Stomach (tissue), 9 donors: ENCODE data around the gene DPT. TPM values are rescaled to one million over a fixed set of nuclear protein-coding genes. Genes with fewer than 3 reads are reported as not detected.

Source experiments
- DNase-seq, 2 donors: peaks; one replicate each; pipeline versions ENCODE4 v3.0.0 to v3.0.0-alpha.2; 2013 to 2019
- H3K27ac ChIP-seq, 5 donors: fragments of 200-600 bp in 4 of 5; sonication (generic) in 4 of 5; one replicate each; pipeline ENCODE4 v1.5.1; 2013 to 2019; ENCODE audit warnings: mild to moderate bottlenecking in 1 of 5, moderate library complexity in 1 of 5
- H3K27me3 ChIP-seq, 3 donors: fragments of 200-600 bp; sonication (generic); one replicate each; pipeline ENCODE4 v1.5.1; 2017 to 2019; ENCODE audit warnings: mixed run types in 1 of 3
- H3K36me3 ChIP-seq, 4 donors: fragments of 200-600 bp; sonication (generic); 1 replicate in 3 of 4; 2 replicates in 1 of 4; pipeline ENCODE4 v1.5.1; 2016 to 2019
- H3K4me1 ChIP-seq, 4 donors: fragments of 200-600 bp; sonication (generic); one replicate each; pipeline ENCODE4 v1.5.1; 2016 to 2019
- H3K4me3 ChIP-seq, 4 donors: fragments of 200-600 bp; sonication (generic) in 3 of 4; one replicate each; pipeline ENCODE4 v1.5.1; 2016 to 2019; ENCODE audit warnings: mild to moderate bottlenecking in 1 of 4
- H3K9me3 ChIP-seq, 4 donors: fragments of 200-600 bp; sonication (generic); one replicate each; pipeline ENCODE4 v1.5.1; 2016 to 2019
- EP300 ChIP-seq: sonication (generic); formaldehyde crosslinking; IDR thresholded peaks from one replicate; pipeline ENCODE4 v1.6.1; 2017; ENCODE audit warnings: antibody characterized with exemption
- POLR2A ChIP-seq, 4 donors: fragments of 450-650 bp; IDR thresholded peaks; one replicate each; pipeline ENCODE4 v1.6.1; 2016; ENCODE audit warnings: antibody characterized with exemption in 4 of 4, control low read depth in 2 of 4, mild to moderate bottlenecking in 1 of 4, moderate library complexity in 1 of 4
- POLR2AphosphoS5 ChIP-seq, 3 donors: sonication (generic); formaldehyde crosslinking; IDR thresholded peaks; one replicate each; pipeline ENCODE4 v1.6.1; 2016; ENCODE audit warnings: antibody characterized with exemption in 3 of 3
- WGBS, 5 donors: extraction: QIAGEN DNeasy Blood & Tissue Kit in 3 of 5; methylation state at CpG; one replicate each; pipeline versions ENCODE4 v1.1.5 to v1.1.7; 2013 to 2018; 5-methylcytosine and 5-hydroxymethylcytosine counted together
- intact Hi-C: fragments of 100-400 bp; cut with DNase I; formaldehyde crosslinking; loops from one replicate; pipeline ENCODE4 v1.15.1; 2023; ENCODE audit warnings: low total_unique reads
- polyA plus RNA-seq, 3 donors: library from polyadenylated mRNA; stranded (reverse); fragments of 200-250 nt; gene quantifications; one replicate each; pipeline ENCODE4 v1.2.3, GENCODE V29; 2013
- total RNA-seq, 5 donors: library from RNA; depleted of rRNA; stranded (reverse); fragments of >200 nt; gene quantifications; one replicate each; pipeline versions ENCODE4 v1.1.0 to v1.2.3, GENCODE V29; 2014 to 2016
- TF ChIP-seq, protein P1 (sequence below), 7 experiments: fragments of 450-650 bp in 4 of 7; fragments of 200-600 bp in 3 of 7; sonication (generic) in 3 of 7; IDR thresholded peaks; one replicate each; pipeline ENCODE4 v1.5.1; 2016 to 2019; ENCODE audit warnings: antibody characterized with exemption in 7 of 7, control low read depth in 2 of 7, mild to moderate bottlenecking in 1 of 7
- donor health status: healthy with polysubstance abuse.
- donor health status: Bipolar disorder and iron deficiency.
- donor health status: healthy.

Gene DPT
- total and polyA plus RNA-seq, 8 donors, result 20.1 to 86.7 (median 47.1) TPM

DNA sequence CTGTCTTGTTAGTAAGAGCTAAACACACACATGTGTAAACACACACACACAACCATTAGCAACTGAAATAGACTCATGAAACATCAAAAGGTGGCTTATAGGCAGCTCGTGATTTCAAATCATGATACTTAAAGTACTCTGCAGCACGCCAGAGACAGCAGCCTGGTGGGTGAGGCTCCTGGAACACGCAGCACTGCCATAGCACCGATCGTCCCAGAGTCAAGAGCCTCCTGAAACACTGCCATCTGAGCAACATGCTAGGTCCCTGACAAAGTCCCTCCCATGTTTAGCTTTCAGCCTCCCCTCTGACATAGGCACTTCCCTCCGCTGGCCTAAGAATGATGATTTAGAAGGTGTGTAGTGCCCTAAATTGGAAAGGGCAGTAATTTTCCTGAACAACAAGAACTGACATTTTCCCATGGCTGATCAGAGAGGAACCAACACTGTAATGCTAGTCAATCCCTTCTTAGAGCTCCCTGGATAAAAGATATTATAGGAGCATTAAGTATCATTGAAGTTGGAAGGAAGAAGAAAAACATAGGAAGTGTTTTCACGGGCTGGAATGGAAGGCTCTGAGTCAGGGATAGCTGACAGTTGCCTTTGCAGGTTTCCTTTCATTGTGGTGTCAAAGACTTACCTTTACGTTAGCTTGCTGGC, 14.1 kb upstream of the DPT start:
- intact Hi-C loops, result no loop called here
- Histone ChIP-seq H3K27me3 (no peaks in the 10 kb centered on the region), H3K36me3 (no peaks in the 10 kb centered on the region), H3K27ac (no peak overlapping the region), H3K9me3 (no peaks in the 10 kb centered on the region), H3K4me3 (no peak overlapping the region), H3K4me1 (peaks cover 0 to 5% (median 2%) of the 10 kb centered on the region in 4 donors)
- no peak for DNase-seq
- 87 to 90% (median 89%) methylated on average over 8 of the region's 8 CpGs for WGBS, 5 donors
- no peak for TF ChIP-seq POLR2AphosphoS5 (IDR thresholded peaks at IDR 0.05)
- no peak for TF ChIP-seq EP300
- no peak for TF ChIP-seq POLR2A (IDR thresholded peaks at IDR 0.05)
- TF ChIP-seq, protein P1, sequence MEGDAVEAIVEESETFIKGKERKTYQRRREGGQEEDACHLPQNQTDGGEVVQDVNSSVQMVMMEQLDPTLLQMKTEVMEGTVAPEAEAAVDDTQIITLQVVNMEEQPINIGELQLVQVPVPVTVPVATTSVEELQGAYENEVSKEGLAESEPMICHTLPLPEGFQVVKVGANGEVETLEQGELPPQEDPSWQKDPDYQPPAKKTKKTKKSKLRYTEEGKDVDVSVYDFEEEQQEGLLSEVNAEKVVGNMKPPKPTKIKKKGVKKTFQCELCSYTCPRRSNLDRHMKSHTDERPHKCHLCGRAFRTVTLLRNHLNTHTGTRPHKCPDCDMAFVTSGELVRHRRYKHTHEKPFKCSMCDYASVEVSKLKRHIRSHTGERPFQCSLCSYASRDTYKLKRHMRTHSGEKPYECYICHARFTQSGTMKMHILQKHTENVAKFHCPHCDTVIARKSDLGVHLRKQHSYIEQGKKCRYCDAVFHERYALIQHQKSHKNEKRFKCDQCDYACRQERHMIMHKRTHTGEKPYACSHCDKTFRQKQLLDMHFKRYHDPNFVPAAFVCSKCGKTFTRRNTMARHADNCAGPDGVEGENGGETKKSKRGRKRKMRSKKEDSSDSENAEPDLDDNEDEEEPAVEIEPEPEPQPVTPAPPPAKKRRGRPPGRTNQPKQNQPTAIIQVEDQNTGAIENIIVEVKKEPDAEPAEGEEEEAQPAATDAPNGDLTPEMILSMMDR (IDR thresholded peaks at IDR 0.05), result no peak

GRCh38 chr1:168742386-168742785, 13.4 kb upstream of the DPT start:
- Histone ChIP-seq H3K36me3 (no peaks in the 10 kb centered on the region), H3K9me3 (no peaks in the 10 kb centered on the region), H3K27ac (no peak overlapping the region), H3K27me3 (no peaks in the 10 kb centered on the region), H3K4me1 (peaks cover 0 to 12% (median 5%) of the 10 kb centered on the region in 4 donors), H3K4me3 (no peak overlapping the region)
- DNase-seq, result no peak
- no peak for TF ChIP-seq EP300
- no peak for TF ChIP-seq POLR2AphosphoS5 (IDR thresholded peaks at IDR 0.05)
- no peak for TF ChIP-seq POLR2A (IDR thresholded peaks at IDR 0.05)
- TF ChIP-seq, protein P1 (IDR thresholded peaks at IDR 0.05), result no peak
- 79 to 90% (median 84%) methylated on average over 1 of the region's 1 CpG for WGBS, 5 donors
- intact Hi-C loops, result no loop called here

GRCh38 chr1:168739908-168740307, 10.9 kb upstream of the DPT start:
- Histone ChIP-seq H3K9me3 (no peaks in the 10 kb centered on the region), H3K27me3 (no peaks in the 10 kb centered on the region), H3K4me3 (no peak overlapping the region), H3K4me1 (peaks cover 0 to 31% (median 13%) of the 10 kb centered on the region in 4 donors), H3K27ac (no peak overlapping the region), H3K36me3 (no peaks in the 10 kb centered on the region)
- WGBS, 5 donors, result 91 to 99% (median 95%) methylated on average over 4 of the region's 4 CpGs
- no peak for DNase-seq
- TF ChIP-seq POLR2AphosphoS5 (IDR thresholded peaks at IDR 0.05) (no peak), EP300 (no peak)
- intact Hi-C loops, result no loop called here

- H3K36me3 ChIP-seq, result no peaks in the 10 kb centered on the region
- no peak for DNase-seq
- 68 to 95% (median 82%) methylated on average over 6 of the region's 6 CpGs for WGBS, 5 donors
- TF ChIP-seq POLR2AphosphoS5 (IDR thresholded peaks at IDR 0.05) (no peak), POLR2A (IDR thresholded peaks at IDR 0.05) (no peak), EP300 (no peak)
- TF ChIP-seq, protein P1 (IDR thresholded peaks at IDR 0.05), result no peak
- H3K4me1 ChIP-seq, result peaks cover 0 to 39% (median 13%) of the 10 kb centered on the region in 4 donors
- no peaks in the 10 kb centered on the region for H3K27me3 ChIP-seq
- H3K27ac ChIP-seq, result no peak overlapping the region
- H3K9me3 ChIP-seq, result no peaks in the 10 kb centered on the region
- no peak overlapping the region for H3K4me3 ChIP-seq
- intact Hi-C loops, result no loop called here
These were observed 7.5 kb upstream of the DPT start for GRCh38 chr1:168736520-168736919.

DNA sequence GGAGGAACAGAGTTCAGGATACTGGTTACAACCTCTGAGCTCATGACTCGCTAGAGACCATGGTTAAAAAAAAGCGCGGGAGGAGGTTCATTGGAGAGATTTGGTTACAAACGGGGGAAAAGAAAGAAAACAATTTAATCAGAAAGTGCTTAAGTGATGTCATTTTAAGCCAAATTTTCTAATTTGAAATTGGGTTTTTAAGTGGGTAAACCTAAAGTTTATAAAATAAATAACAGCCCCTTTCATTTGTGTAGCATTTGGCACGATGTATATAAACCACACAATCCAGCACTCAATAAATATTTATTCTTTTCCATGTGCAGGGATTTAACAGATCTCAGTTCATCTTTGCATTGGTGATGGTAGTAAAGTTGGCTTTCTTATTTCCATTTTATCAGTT, 7.0 kb upstream of the DPT start:
- DNase-seq, result no peak
- no peak for TF ChIP-seq POLR2A (IDR thresholded peaks at IDR 0.05)
- WGBS, 5 donors, result 42 to 68% (median 62%) methylated on average over 5 of the region's 5 CpGs
- no peak overlapping the region for H3K27ac ChIP-seq
- intact Hi-C loops, result no loop called here
- H3K4me3 ChIP-seq, result no peak overlapping the region
- no peaks in the 10 kb centered on the region for H3K9me3 ChIP-seq
- H3K27me3 ChIP-seq, result no peaks in the 10 kb centered on the region
- H3K36me3 ChIP-seq, result no peaks in the 10 kb centered on the region
- H3K4me1 ChIP-seq, result peaks cover 0 to 39% (median 13%) of the 10 kb centered on the region in 4 donors
